Cardiac fibroblast (primary cell): ENCODE measurements around the gene CDYL.
"Not testable (repeated sequence)": the region's sequence is repeated elsewhere in the genome, so short reads cannot be mapped to it uniquely, and the experiment has no call there.

Experiments used
- DNase-seq, 2 donors: peaks; one replicate each; pipeline versions ENCODE4 v3.0.0 to v3.0.0-alpha.2; 2010; ENCODE audit warnings: low read depth in 2 of 2
- H3K4me3 ChIP-seq, 2 donors: replicated peaks in 1 of 2; 1 replicate in 1 of 2; 2 replicates in 1 of 2; pipeline ENCODE4 v1.5.1; 2011; ENCODE audit warnings: low read depth in 2 of 2, low read length in 2 of 2, mild to moderate bottlenecking in 2 of 2, moderate library complexity in 1 of 2
- TF ChIP-seq, protein P1 (sequence below): IDR thresholded peaks from one replicate; pipeline ENCODE4 v1.5.1; 2011; ENCODE audit warnings: low read depth, mild to moderate bottlenecking, low read length, inconsistent platforms

CDYL gene

DNA sequence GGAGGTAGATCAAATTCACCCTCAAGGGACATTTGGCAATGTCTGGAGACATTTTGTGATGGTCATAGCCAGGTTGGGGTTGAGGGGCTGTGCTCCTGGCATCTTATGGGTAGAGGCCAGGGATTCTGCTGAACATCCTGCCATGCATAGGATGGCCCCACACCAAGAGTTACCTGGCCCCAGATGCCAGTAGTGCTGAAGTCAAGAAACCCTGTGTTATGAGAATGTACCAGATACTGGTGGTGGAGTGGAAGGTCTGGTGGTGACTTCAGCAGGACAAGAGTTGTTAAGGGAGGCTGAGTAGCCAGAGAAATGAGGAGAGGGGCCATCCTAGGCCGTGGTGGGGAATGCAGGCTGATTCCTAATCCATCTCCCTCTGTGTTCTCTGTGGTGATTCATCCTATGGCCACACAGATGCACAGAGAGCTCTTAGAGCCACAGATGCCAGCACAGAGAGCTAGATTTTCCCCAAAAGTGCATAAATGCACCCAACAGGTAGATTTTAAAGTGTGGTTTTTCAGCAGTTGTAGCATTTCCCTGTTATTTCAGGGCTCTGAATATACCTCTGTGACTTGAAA lies 43.6 kb downstream of the CDYL start:
- TF ChIP-seq, protein P1, sequence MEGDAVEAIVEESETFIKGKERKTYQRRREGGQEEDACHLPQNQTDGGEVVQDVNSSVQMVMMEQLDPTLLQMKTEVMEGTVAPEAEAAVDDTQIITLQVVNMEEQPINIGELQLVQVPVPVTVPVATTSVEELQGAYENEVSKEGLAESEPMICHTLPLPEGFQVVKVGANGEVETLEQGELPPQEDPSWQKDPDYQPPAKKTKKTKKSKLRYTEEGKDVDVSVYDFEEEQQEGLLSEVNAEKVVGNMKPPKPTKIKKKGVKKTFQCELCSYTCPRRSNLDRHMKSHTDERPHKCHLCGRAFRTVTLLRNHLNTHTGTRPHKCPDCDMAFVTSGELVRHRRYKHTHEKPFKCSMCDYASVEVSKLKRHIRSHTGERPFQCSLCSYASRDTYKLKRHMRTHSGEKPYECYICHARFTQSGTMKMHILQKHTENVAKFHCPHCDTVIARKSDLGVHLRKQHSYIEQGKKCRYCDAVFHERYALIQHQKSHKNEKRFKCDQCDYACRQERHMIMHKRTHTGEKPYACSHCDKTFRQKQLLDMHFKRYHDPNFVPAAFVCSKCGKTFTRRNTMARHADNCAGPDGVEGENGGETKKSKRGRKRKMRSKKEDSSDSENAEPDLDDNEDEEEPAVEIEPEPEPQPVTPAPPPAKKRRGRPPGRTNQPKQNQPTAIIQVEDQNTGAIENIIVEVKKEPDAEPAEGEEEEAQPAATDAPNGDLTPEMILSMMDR: no peak
- H3K4me3 ChIP-seq: no peak overlapping the region
- peak in 1 of 2 donors; percentile 45 for DNase-seq

DNA sequence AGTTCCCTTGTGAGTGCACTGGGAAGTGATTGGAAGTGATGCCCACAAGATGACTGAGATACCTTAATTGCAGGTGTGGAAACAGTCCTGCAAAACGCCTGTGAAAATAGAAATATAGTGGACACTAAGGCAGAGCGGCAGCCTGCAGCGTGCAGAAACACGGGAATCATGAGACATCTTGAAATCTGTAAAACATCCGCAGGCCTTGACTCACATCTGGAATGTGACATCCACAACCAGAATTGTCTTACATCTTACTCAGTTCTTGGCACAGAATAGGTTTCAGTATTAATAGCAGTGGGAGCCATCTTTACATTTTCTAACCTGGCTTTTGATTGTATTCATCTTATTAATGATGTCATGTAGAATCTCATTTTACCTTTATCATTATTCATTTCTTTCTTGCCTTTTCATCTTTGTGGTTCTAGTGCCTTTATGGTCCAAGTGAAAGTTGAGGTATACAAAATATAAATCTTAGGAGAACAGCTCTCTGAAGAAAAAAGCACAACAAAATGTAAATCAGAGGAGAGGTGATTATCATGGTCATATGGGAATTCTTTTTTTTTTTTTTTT lies 44.6 kb downstream of the CDYL start:
- peak; percentile 21 to 76 for DNase-seq
- no peak overlapping the region for H3K4me3 ChIP-seq
- TF ChIP-seq, protein P1: no peak

DNA sequence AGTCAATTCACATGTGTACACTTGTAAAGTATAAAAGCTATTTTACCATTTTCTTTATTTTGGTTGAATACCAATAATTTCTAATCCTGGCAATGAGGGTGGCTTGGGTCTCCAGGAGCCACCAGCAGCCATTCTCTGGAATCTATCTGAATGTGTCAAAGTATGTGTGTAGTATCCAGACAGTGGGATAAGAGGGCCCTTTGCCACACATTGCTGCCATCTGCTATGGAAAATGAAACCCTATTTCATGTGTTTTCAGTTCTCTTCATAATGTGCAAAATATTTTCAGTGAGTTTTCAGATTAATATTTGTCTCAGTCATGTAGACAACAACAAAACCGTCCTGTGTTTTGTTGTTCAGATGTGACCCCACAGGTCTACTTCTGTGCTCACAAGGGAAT lies 46.3 kb downstream of the CDYL start:
- TF ChIP-seq, protein P1: no peak
- DNase-seq: no peak
- no peak overlapping the region for H3K4me3 ChIP-seq

DNA sequence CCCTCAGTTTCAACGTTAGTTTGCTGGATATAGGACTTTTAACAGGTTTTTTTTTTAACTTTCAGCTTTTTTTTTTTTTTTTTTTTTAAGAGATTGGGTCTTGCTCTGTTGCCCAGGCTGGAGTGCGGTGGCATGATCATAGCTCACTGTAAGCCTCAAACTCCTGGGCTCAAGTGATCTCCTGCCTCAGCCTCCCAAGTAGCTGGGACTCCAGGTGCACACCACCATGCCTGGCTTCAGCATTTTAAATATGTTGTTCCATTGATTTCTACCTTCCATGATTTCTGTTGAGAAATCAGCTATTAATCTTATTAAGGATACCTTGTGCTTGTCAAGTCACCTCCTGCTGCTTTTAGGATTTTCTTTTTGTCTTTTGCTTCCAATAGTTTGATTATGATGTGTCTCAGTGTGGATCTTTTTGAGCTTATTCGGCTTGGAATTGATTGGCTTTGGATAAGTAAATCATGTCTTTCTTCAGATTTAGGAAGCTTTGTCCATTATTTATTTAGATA lies 52.0 kb downstream of the CDYL start:
- TF ChIP-seq, protein P1: no peak
- no peak for DNase-seq
- no peak overlapping the region for H3K4me3 ChIP-seq

DNA sequence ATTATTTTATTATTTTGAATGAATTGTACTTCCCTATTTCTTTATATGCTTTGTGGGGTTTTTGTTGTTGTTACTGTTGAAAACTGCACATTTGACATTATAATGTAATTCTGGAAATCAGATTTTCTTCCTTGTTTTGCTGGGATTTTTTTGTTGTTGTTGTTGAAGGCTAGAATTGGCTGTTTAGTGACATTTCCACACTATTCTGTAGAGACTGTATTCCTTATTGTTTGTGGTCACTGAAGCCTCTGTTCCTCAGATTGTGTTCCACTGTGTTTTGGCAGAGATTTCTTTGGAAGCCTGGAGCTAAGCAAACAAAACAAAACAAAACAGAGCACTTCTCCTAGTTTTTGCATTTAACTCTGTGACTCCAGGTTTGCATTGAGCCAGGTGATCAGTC lies 52.9 kb downstream of the CDYL start:
- DNase-seq: peak in 1 of 2 donors; percentile 8
- TF ChIP-seq, protein P1: no peak
- H3K4me3 ChIP-seq: no peak overlapping the region

DNA sequence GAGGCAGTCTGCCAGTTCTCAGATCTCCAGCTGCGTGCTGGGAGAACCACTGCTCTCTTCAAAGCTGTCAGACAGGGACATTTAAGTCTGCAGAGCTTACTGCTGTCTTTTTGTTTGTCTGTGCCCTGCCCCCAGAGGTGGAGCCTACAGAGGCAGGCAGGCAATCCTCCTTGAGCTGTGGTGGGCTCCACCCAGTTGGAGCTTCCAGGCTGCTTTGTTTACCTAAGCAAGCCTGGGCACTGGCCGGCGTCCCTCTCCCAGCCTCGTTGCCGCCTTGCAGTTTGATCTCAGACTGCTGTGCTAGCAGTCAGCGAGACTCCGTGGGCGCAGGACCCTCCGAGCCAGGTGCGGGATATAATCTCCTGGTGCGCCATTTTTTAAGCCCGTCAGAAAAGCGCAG lies 59.3 kb downstream of the CDYL start:
- H3K4me3 ChIP-seq, DNase-seq: not testable (repeated sequence)

DNA sequence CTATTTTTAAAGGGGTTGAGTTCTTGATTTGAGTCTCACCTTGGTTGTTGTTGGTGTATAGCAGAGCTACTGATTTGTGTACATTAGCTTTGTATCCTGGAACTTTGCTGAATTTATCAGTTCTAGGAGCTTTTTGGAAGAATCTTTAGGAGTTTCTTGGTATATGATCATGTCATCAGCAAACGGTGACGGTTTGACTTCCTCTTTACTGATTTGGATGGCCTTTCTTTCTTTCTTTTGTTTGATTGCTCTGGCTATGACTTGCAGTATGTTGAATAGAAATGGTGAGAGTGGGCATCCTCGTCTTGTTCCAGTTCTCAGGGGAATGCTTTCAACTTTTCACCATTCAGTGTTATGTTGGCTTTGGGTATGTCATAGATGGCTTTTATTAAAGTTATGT lies 64.0 kb downstream of the CDYL start:
- no peak for DNase-seq
- TF ChIP-seq, protein P1: no peak
- no peak overlapping the region for H3K4me3 ChIP-seq
